GM19395 (cell line): ENCODE measurements around the gene GUCA1C.
A peak's percentile ranks its signal among the peaks of the same experiment; 100 is the strongest.

Source experiments
- ATAC-seq: cut with Tn5 transposase; IDR thresholded peaks from one replicate; pipeline ENCODE4 v1.9.1; 2021; ENCODE audit warnings: mild to moderate bottlenecking, moderate library complexity; ENCODE audit not compliant: unreplicated experiment

The GUCA1C gene

DNA sequence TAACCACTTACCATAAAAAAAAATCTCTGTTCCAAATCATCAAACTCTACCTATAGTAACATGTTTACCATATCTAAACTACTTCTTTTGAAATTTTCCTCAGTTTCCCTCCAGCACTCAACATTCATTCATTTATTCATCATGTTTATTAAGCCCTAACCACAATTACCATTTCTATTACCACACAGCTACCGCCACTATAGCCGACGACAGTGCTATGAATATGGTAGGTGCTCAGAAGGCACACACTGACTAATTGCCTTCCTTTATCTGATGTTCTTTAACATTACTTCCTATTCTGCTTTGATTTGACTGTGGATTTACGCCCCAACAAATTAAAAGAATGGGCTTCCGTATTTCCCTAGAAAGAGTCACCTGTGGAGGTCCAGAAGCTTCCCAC is 43.9 kb downstream of the GUCA1C start:
- ATAC-seq: no peak

GRCh38 chr3:108907194-108907593 is 46.5 kb downstream of the GUCA1C start:
- no peak for ATAC-seq

DNA sequence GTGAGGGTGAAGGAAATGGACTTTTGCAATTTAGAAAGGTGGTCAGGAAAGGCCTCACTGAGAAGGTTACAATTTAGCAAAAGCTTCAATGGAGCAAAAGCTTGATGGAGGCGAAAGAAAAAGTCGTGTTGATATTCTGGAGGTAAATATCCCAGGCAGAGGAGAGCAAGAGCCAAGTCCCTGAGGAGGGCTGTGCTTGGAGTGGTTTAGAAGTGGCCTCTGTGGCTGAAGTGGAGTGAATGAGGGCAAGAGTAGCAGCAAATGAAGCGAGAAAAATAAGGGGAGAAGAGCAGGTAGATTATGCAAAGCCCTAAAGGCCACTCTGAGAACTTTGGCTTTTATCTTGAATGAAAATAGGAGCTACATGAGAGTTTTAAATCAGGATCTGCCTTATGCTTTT is 54.1 kb downstream of the GUCA1C start:
- no peak for ATAC-seq

GRCh38 chr3:108897883-108898282 is 55.8 kb downstream of the GUCA1C start:
- peak; percentile 66 for ATAC-seq

DNA sequence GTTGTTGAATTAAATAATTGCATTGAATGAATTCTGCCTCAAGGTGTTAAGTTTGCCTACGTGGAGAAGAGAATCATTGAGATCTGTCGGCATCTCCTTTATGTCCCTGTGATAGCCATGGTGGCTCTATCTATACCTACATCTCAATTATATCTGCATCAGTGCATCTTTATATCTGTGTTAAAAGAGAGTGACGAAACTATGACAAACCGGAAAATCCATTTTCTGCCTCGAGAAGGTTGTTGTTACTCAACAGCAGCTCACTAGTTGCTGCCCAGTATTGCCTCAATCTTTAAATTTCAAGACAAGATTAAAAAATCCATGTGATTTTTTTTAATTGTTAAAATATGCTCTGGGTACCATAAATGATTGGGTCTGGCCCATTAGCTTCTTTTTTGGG is 58.7 kb downstream of the GUCA1C start:
- ATAC-seq: no peak

DNA sequence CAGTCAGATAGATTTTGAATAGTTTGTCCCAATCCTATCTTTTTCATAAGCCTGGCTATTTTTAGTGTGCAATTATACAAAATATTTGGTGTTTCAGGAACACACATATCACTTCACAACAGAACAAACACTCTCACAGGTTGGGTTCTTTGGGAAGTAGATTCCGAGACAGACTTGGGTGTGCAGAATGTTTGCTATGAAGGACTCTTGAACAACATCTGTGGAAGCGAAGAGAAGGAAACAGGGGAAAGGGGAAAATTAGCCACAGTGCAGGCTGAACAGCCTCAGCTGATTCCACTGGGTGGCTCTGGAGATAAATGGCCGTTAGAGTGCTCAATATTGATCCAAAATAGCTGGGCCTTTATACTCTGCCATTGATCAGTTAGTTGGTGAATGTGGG is 61.8 kb downstream of the GUCA1C start:
- no peak for ATAC-seq

- ATAC-seq: no peak
These were observed 65.9 kb downstream of the GUCA1C start for GRCh38 chr3:108887777-108888176.

DNA sequence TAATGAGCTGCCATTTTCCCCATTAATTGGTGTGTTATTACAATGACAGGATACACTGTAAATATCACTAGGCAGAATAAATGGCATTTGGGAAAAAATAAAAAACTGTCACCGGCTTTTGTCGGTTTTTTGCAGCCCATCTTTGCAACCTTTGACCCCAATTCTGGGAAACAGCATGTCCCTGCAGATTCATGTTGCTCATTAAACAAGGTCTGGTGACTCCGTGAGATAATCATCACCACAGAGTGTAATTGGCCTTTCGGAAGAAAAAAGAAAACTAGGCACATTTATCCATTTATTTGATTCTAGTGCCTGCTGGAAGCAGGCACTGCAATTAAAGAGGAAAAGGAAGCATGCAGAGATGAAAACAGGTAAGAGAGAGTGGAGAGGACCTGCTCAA is 66.6 kb downstream of the GUCA1C start:
- ATAC-seq: no peak

DNA sequence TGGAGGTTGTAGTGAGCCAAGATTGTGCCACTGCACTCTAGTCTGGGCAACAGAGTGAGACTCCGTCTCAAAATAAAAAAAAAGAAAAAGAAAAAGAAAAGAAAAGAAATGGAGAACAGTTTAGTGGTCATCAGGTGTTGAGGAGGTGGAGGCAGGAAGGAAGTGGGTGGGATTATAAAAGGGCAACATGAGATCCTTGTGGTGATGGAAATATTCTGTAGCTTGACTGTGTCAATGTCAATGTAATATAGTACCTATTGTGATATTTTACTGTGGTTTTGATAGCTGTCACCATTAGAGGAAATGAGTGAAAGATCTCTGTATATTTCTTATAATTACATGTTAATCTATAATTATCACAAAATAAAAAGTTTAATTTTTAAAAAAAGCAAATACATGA is 70.3 kb downstream of the GUCA1C start:
- ATAC-seq: no peak

- no peak for ATAC-seq
These were observed 70.9 kb downstream of the GUCA1C start for GRCh38 chr3:108882762-108883161.

GRCh38 chr3:108879915-108880314 is 73.8 kb downstream of the GUCA1C start:
- no peak for ATAC-seq

DNA sequence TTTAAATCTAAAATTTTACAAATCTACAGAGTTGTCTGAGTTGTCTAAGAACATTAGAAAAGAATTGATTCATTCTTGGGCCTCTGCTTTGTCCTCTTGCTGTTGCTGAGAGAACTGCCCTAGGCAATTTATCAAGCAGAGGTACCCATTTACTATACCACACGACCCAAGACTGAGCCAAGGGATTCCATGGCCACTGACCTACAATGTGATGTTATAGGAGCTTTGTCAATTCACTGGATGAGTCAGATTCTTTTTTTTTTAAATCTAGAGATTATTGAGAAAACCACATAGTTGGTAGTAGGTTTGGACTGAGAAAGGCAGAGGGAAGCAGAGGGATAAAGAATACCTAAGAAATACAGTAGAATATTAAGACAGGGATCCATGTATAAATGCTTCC is 75.8 kb downstream of the GUCA1C start:
- ATAC-seq: no peak

DNA sequence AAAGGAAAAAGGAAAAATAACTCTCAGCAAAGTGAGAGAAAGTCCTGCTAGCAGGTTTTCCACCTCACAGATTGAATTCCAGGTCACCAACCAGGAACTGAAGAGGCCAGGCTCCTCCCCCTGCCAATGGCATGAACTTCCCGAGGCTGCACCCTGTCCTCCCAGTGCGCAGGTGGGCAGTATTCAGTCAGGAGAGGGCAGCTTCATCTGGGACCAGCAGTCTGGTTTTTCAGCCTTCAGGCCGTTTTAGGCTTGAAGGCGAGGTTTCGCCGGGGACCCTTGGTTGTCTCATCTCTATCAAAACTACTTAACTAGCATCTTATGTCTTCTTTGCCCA is 89.9 kb downstream of the GUCA1C start:
- ATAC-seq: no peak

- peak; percentile 61 for ATAC-seq
These were observed 90.5 kb downstream of the GUCA1C start for GRCh38 chr3:108862865-108863798.

DNA sequence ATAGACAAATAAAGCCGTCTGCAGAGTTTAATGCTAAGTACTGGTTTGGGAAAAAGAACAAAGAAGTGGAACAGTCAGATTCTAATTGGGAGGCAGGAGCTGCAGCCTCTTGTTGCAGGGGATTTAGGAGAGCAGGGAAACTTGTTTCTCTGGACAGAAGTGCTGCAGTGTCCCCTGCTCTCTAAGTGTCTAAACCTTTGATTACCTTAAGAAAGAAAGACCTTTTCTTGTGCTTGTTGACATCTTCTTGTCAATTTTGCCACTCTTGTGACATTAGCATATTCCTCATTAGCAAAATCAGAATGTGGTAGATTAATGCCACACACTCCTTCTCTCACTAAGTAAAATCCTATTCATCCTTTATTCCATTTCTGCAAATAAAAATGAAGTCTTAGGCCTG is 92.3 kb downstream of the GUCA1C start:
- ATAC-seq: no peak
